ENCODE measurements around the gene LIMS2. TPM values are rescaled to one million over a fixed set of nuclear protein-coding genes. Genes with fewer than 3 reads are reported as not detected.

LIMS2 gene, protein sequence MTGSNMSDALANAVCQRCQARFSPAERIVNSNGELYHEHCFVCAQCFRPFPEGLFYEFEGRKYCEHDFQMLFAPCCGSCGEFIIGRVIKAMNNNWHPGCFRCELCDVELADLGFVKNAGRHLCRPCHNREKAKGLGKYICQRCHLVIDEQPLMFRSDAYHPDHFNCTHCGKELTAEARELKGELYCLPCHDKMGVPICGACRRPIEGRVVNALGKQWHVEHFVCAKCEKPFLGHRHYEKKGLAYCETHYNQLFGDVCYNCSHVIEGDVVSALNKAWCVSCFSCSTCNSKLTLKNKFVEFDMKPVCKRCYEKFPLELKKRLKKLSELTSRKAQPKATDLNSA
- total RNA-seq (2022; extraction: Qiagen RNA extraction) = 6.5 to 8.7 TPM (median 7.0 TPM) in 5 replicates

DNA sequence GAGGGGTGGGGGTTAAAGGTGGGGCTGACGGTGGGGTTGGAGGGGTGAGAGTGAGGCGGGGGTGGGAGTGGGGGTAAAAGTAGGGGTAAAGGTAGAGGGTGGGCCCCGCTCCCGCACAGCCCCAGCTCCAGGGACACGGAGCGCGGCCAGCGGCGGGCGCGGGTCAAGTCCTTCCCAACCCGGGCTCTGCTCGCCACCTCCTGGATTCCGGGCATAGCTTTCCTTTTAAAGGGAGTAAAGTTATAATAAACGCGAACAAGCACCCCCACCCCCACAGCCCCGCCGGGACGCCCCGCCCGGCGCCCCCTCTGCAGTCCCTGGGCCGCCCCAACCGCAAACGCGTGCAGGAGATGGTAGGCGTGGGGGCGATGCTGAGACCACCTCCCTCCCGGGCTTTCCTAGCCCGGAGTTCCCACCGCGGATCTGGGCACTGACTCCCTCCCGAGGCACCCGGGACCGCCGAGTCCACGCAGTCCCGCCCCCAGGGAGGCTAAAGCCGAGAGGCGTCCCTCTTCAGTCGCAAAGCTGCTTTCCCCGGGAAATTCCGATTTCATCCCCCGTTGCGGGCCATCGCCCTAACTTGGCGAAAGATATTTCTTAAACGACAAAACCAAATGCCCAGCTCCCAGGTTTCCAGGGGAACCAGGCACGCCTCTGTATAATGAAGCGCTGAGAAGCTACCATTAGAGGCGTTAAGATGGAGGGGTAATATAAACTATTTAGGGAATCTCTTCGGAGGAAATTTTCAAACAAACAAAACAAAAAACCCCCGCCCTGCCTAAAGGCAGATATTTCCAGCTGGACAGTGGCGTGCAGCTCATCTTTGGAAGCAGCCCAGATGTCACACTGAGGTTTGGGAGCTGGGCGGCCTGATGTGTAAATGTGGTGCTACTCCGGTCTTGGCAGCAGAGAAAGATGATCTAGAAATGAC, at the start of gene LIMS2:
Gene LIMS2 (minus strand): TSS at position 200 of the 931 bp plus-strand sequence. CDS start 506 bp downstream, outside the sequence.

GRCh38 chr2:127701193-127701650, 25.9 kb upstream of the LIMS2 start, which contains the start of gene SFT2D3:
Gene SFT2D3, plus strand, starts transcription at chr2:127701497. Its CDS starts 32 bp downstream, at chr2:127701529.

GRCh38 chr2:127645395-127646291, 29.7 kb downstream of the LIMS2 start, which contains the start of gene GPR17:
Gene GPR17, plus strand, starts transcription at chr2:127646153. Its CDS starts 4,583 bp downstream, at chr2:127650736.

Other genes with a start within 250 kb of the LIMS2 start
- gene IWS1, start 149.0 kb downstream of the LIMS2 start, total RNA-seq (2022; extraction: Qiagen RNA extraction) = 34.7 to 41.2 TPM (median 40.0 TPM) in 5 replicates
- 0.09 to 0.24 TPM (median 0.14 TPM) in 5 replicates for gene MYO7B, start 139.8 kb downstream of the LIMS2 start, total RNA-seq (2022; extraction: Qiagen RNA extraction)
- gene GPR17, start 29.4 kb downstream of the LIMS2 start, total RNA-seq (2022; extraction: Qiagen RNA extraction) = 0.08 to 0.15 TPM (median 0.10 TPM) in 3 of 5 replicates, not detected in the others
- 4.4 to 7.1 TPM (median 5.9 TPM) in 5 replicates for gene SFT2D3, start 26.0 kb upstream of the LIMS2 start, total RNA-seq (2022; extraction: Qiagen RNA extraction)
- 18.9 to 28.0 TPM (median 25.2 TPM) in 5 replicates for gene WDR33, start 135.6 kb upstream of the LIMS2 start, total RNA-seq (2022; extraction: Qiagen RNA extraction)
- gene POLR2D, start 182.6 kb upstream of the LIMS2 start, total RNA-seq (2022; extraction: Qiagen RNA extraction) = 50.0 to 54.7 TPM (median 54.6 TPM) in 5 replicates
- gene AMMECR1L, start 210.4 kb upstream of the LIMS2 start, total RNA-seq (2022; extraction: Qiagen RNA extraction) = 16.3 to 19.2 TPM (median 17.5 TPM) in 5 replicates

All from A549 treated with Mapracorat at 1 μM for 4 hours (cell line).